SKM-1 (cell line): ENCODE results near the gene SESN2.

Experiments used
- DNase-seq: peaks from one replicate; lab custom pipeline; 2025; ENCODE audit not compliant: unreplicated experiment; lab: John Stamatoyannopoulos, UW

The SESN2 gene

GRCh38 chr1:28282426-28283407 lies 23.4 kb downstream of the SESN2 start:
- DNase-seq: peak; percentile 85

- DNase-seq: no peak
Observed at GRCh38 chr1:28286111-28286510, 26.8 kb downstream of the SESN2 start.

DNA sequence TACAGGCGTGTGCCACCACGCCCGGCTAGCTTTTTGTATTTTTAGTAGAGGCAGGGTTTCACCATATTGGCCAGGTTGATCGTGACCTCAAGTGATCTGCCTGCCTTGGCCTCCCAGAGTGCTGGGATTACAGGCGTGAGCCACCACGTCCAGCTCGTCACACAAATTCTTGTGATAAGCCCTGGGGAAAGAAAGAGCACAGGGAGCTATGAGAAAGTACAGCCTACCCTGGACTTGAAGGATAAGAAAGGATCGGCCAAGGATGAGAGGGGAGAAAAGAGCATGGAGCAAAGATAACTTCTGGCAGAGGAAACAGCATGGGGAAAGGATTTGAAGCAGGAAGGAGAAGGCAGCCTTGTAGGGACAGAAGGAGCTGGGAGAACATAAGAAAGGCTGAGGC lies 29.2 kb downstream of the SESN2 start:
- DNase-seq: no peak

DNA sequence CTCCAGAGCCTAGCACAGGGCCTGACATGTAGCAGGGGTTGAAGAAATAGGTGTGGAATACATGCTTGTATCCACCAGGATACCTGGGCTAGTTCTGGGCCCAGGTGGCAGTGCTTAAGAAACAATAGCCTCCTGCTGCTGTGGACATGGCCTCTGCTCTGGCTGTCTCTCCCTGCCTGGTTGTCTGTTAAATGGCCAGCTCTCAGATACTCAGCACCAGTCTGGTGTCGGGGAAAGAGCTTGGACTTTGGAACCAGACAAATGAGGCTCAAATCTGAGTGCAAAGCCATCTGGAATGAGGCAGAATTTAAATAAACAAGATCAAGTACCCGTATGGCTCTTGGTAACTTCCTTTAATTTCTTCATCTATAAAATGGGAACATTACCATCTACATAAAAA lies 31.5 kb downstream of the SESN2 start:
- DNase-seq: no peak

DNA sequence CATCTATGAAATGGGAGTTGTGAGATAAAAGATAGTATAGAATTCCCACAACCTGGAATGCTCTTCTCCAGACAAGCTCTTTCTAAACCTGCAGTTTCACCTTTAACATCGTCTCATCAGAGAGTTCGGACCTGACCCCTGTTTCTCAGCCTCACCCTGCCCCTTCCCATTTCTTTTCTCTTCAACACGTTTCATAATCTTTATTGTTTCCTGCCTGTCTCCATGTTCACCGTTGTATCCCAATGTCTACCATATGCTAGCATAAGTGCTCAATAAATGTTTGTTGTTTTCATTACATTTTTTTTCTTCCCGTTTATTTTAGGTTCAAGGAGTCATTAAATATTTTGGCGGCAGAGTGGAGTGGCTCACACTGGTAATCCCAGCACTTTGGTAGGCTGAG lies 32.4 kb downstream of the SESN2 start:
- no peak for DNase-seq

DNA sequence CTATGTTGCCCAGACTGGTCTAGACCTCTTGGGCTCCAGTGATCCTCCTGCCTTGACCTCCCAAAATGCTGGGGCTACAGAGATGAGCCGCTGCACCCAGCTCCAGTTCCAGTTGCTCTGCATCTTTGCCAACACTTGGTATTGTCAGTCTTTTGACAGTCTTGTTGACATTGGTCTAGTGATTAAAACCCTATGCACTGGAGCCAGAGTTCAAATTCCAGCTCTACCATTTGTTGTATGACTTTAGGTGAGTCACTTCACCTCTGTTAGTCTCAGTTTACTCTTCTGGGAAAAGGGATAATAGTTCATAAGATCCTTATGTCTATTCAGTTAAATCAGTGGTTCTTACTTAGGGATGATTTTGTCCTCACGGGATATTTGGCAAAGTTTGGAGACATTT lies 36.6 kb downstream of the SESN2 start:
- no peak for DNase-seq

GRCh38 chr1:28296401-28297261 lies 37.3 kb downstream of the SESN2 start:
- no peak for DNase-seq

DNA sequence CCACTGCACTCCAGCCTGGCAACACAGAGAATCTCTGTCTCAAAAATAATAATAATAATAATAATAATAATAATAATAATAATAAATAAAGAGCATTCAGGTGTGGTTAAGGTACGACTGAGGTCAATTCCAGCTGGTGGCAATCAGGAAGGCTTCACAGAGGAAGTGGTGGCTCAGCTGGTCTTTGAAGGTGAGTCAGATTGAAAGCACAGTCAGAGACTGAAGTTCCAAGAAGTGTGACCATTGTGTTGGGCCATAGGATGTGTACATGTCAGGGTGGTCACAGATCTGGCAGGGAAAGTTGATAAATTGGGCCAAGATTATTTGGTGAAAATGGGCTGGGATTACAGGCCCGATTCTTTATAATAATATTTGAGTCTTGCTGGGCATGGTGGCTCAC lies 38.5 kb downstream of the SESN2 start:
- no peak for DNase-seq

DNA sequence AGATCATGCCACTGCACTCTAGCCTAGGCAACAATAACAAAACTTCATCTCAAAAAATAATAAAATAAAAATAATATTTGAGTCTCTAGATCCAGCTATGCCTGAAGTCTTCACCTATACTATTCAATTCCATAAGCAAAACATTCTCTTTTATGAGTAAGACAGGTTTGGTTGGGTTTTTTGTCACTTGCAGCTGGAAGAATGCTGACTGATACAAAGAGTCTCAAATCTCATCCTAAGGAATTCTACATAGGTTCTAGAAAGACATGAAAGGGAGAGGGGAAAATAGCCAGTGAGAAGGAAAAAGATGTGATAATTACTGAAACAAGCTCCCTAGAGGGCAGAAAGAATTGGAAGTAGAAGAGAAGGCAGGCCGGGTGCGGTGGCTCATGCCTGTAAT lies 39.1 kb downstream of the SESN2 start:
- DNase-seq: no peak

DNA sequence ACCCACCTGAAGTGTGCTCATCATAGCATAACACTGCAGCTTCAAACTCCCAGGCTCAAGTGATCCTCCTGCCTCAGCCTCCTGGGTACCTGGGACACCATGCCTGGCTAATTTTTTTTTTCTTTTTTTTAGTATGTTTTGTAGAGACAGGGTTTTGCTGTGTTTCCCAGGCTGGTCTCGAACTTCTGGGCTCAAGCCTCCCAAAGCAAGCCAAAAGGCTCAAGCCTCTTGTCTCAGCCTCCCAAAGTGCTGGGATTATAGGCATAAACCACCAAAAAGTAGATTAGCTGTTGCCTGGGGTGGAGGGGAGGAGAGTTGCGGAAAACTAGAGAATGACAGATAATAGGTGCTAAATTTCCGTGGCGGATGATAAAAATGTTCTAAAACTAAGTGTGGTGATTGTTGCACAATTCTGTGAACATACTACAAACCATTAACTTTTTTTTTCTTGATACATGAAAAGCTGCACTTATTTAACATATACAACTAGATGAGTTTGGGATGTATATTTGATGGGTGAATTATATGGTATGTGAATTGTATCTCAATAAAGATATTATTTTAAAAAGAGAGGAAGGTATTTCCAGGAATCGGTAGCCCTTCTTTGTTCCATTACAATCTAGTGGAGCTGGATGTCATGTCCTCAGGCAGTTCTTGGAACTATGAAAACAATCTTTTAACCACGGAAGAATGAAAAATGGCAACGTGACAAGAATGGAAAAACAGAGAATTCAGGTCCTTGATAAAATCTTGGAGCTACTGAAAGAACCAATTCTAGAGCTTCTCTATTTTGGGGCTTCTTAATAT lies 42.3 kb downstream of the SESN2 start:
- no peak for DNase-seq

GRCh38 chr1:28302247-28302646 lies 42.9 kb downstream of the SESN2 start:
- DNase-seq: no peak

- DNase-seq: no peak
Observed at GRCh38 chr1:28306301-28306949, 47.1 kb downstream of the SESN2 start.

- DNase-seq: no peak
Observed at GRCh38 chr1:28308750-28309149, 49.4 kb downstream of the SESN2 start.

- DNase-seq: no peak
Observed at GRCh38 chr1:28309702-28310101, 50.4 kb downstream of the SESN2 start.

- DNase-seq: no peak
Observed at GRCh38 chr1:28313702-28314546, 54.6 kb downstream of the SESN2 start.

- DNase-seq: no peak
Observed at GRCh38 chr1:28314547-28314941, 55.2 kb downstream of the SESN2 start.

DNA sequence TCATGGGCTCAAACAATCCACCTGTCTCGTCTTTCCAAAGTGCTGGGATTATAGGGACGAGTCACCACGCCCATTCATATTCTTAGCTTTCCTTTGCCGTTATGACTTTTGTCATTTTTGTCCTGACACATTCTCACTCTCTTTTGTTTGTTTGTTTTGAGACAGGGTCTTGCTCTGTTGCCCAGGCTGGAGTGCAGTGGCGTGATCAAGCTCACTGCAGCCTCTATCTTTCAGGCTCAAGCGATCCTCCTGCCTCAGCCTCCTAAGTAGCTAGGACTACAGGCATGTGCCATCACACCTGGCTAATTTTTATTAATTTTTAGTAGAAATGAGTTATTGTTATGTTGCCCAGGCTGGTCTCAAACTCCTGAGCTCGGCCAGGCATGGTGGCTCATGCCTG lies 57.7 kb downstream of the SESN2 start:
- DNase-seq: no peak

GRCh38 chr1:28322194-28322593 lies 62.9 kb downstream of the SESN2 start:
- DNase-seq: no peak

GRCh38 chr1:28323720-28324119 lies 64.4 kb downstream of the SESN2 start:
- no peak for DNase-seq

DNA sequence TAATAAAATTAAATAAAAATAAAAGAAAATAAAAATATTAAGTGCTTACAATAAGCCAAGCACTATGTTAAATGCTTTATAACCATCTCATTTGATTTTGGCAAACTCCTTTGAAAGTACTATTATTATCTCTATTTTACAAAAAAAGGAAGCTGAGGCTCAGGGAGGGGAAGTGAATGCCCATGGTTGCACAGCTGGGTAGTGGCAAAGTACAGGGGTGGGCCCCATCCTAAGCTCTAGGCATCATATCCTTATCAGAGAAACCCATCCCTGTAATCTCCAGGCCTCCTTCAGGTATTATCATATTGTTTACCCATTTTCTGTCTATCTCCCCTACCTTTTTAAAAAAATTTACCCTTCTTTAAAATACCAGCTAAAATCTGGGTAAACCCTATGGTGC lies 67.2 kb downstream of the SESN2 start:
- no peak for DNase-seq
